HepG2 (cell line): Measurements from ENCODE around the gene ACOT2. TPM values are rescaled to one million over a fixed set of nuclear protein-coding genes. Genes with fewer than 3 reads are reported as not detected.
A peak's percentile ranks its signal among the peaks of the same experiment; 100 is the strongest.

Experiments used
- ARID5B ChIP-seq: IDR thresholded peaks from 2 replicates; pipeline ENCODE4 v1.4.0; 2020; ENCODE audit warnings: mild to moderate bottlenecking, missing genetic modification reagents
- E2F2 ChIP-seq: sonication (generic); formaldehyde crosslinking; IDR thresholded peaks from 2 replicates; pipeline ENCODE4 v1.4.0; 2020; ENCODE audit warnings: missing genetic modification reagents, borderline replicate concordance
- ETS1 ChIP-seq: sonication (generic); formaldehyde crosslinking; IDR thresholded peaks from 2 replicates; pipeline ENCODE4 v1.4.0; 2020; ENCODE audit warnings: missing genetic modification reagents
- JUN ChIP-seq: sonication (generic); formaldehyde crosslinking; IDR thresholded peaks from 2 replicates; pipeline ENCODE4 v1.4.0; 2020; ENCODE audit warnings: mild to moderate bottlenecking, missing genetic modification reagents
- MYPOP ChIP-seq: sonication (generic); formaldehyde crosslinking; IDR thresholded peaks from 2 replicates; pipeline ENCODE4 v1.8.1; 2023; ENCODE audit warnings: mild to moderate bottlenecking, moderate library complexity, missing genetic modification reagents
- TMF1 ChIP-seq: sonication (generic); formaldehyde crosslinking; IDR thresholded peaks from 2 replicates; pipeline ENCODE4 v1.8.1; 2022; ENCODE audit warnings: low read depth, missing genetic modification reagents
- ZBTB7A ChIP-seq: sonication (generic); formaldehyde crosslinking; IDR thresholded peaks from 2 replicates; pipeline ENCODE4 v1.8.0; 2022; ENCODE audit warnings: mild to moderate bottlenecking, missing genetic modification reagents
- ZNF607 ChIP-seq: sonication (generic); formaldehyde crosslinking; IDR thresholded peaks from 2 replicates; pipeline ENCODE4 v1.5.1; 2020; ENCODE audit warnings: missing genetic modification reagents, mild to moderate bottlenecking, borderline replicate concordance
- ZNF703 ChIP-seq: sonication (generic); formaldehyde crosslinking; IDR thresholded peaks from 2 replicates; pipeline ENCODE4 v1.5.1; 2020; ENCODE audit warnings: missing genetic modification reagents, mild to moderate bottlenecking, moderate library complexity, borderline replicate concordance
- ZNF704 ChIP-seq: sonication (generic); formaldehyde crosslinking; IDR thresholded peaks from 2 replicates; pipeline ENCODE4 v1.8.1; 2023; ENCODE audit warnings: mild to moderate bottlenecking, inconsistent platforms, moderate library complexity, missing genetic modification reagents, borderline replicate concordance
- polyA plus RNA-seq, 8 experiments: library from polyadenylated mRNA; depleted of rRNA in 3 of 8; stranded (reverse) in 7 of 8; unstranded in 1 of 8; fragments of >200 nt; fragmentation: Illumina TruSeq in 4 of 8; extraction: Trizol in 4 of 8; gene quantifications; 2 replicates each; pipeline versions ENCODE4 v1.2.1 to v1.2.3, GENCODE V29; 2011 to 2016; ENCODE audit warnings: low read depth in 4 of 8, missing spikeins in 1 of 8, mixed read lengths in 1 of 8; ENCODE audit not compliant: insufficient read depth in 1 of 8
- total RNA-seq, 5 experiments: library from RNA; depleted of rRNA; stranded (reverse); fragments of >200 nt; fragmentation: Illumina TruSeq; extraction: Trizol; gene quantifications; 2 replicates each; pipeline ENCODE4 v1.2.3, GENCODE V29; 2016; ENCODE audit warnings: low read depth in 1 of 5
- TF ChIP-seq, protein P1 (sequence below), 2 experiments: sonication (generic) in 1 of 2; formaldehyde crosslinking in 1 of 2; IDR thresholded peaks; 2 replicates each; pipeline versions ENCODE4 v1.4.0 to v1.6.1; 2018 to 2020; ENCODE audit warnings: missing genetic modification reagents in 2 of 2, borderline replicate concordance in 1 of 2, low read depth in 1 of 2, mild to moderate bottlenecking in 1 of 2, missing biosample characterization in 1 of 2
- TF ChIP-seq, protein P2 (sequence below): sonication (generic); formaldehyde crosslinking; IDR thresholded peaks from 2 replicates; pipeline ENCODE4 v1.4.0; 2020; ENCODE audit warnings: mild to moderate bottlenecking, low read depth, missing genetic modification reagents

The ACOT2 gene
- total and polyA plus RNA-seq, 2 of the 13 experiments (the other 11 are each of a cell fraction or from before 2014, with no cell fraction given), result 60.0 to 110 TPM

DNA sequence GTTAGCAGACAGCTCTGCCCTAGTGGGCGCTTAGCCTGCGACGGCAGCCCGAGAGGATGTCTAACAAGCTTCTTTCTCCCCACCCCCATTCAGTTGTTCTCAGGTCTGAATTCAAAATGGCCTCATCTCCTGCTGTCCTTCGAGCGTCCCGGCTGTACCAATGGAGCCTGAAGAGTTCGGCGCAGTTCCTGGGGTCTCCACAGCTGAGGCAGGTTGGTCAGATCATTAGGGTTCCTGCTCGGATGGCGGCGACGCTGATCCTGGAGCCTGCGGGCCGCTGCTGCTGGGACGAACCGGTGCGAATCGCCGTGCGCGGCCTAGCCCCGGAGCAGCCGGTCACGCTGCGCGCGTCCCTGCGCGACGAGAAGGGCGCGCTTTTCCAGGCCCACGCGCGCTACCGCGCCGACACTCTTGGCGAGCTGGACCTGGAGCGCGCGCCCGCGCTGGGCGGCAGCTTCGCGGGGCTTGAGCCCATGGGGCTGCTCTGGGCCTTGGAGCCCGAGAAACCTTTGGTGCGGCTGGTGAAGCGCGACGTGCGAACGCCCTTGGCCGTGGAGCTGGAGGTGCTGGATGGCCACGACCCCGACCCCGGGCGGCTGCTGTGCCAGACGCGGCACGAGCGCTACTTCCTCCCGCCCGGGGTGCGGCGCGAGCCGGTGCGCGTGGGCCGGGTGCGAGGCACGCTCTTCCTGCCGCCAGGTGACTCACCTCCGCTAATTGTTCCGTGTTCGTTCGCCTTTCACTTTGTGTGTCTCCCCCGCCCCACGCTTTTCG lies at the start of gene ACOT2 (continued):
- TF ChIP-seq, protein P1, sequence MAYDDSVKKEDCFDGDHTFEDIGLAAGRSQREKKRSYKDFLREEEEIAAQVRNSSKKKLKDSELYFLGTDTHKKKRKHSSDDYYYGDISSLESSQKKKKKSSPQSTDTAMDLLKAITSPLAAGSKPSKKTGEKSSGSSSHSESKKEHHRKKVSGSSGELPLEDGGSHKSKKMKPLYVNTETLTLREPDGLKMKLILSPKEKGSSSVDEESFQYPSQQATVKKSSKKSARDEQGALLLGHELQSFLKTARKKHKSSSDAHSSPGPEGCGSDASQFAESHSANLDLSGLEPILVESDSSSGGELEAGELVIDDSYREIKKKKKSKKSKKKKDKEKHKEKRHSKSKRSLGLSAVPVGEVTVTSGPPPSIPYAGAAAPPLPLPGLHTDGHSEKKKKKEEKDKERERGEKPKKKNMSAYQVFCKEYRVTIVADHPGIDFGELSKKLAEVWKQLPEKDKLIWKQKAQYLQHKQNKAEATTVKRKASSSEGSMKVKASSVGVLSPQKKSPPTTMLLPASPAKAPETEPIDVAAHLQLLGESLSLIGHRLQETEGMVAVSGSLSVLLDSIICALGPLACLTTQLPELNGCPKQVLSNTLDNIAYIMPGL (CRISPR knock-in tag; IDR thresholded peaks at IDR 0.05; ENCODE audit: borderline replicate concordance in 1 of 2, low read depth in 1 of 2), result peak; percentile 79 to 92
- TF ChIP-seq ETS1 (CRISPR knock-in tag) (0 out of 2 replicates have a peak, but pooled peaks have one; percentile 49), ZNF607 (peak; percentile 85), ZBTB7A (CRISPR knock-in tag) (peak; percentile 32; the same call in 1 of the 2 replicates), JUN (0 out of 2 replicates have a peak, but pooled peaks have one; percentile 30), ZNF704 (peak; percentile 83), ZNF703 (CRISPR knock-in tag) (peak; percentile 89; the same call in 1 of the 2 replicates), MYPOP (CRISPR knock-in tag) (peak; percentile 82; the same call in 1 of the 2 replicates), TMF1 (CRISPR knock-in tag) (peak; percentile 86), ARID5B (CRISPR knock-in tag) (peak; percentile 59), E2F2 (CRISPR knock-in tag) (peak; percentile 23; the same call in 1 of the 2 replicates)
- TF ChIP-seq, protein P2, sequence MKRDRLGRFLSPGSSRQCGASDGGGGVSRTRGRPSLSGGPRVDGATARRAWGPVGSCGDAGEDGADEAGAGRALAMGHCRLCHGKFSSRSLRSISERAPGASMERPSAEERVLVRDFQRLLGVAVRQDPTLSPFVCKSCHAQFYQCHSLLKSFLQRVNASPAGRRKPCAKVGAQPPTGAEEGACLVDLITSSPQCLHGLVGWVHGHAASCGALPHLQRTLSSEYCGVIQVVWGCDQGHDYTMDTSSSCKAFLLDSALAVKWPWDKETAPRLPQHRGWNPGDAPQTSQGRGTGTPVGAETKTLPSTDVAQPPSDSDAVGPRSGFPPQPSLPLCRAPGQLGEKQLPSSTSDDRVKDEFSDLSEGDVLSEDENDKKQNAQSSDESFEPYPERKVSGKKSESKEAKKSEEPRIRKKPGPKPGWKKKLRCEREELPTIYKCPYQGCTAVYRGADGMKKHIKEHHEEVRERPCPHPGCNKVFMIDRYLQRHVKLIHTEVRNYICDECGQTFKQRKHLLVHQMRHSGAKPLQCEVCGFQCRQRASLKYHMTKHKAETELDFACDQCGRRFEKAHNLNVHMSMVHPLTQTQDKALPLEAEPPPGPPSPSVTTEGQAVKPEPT (CRISPR knock-in tag), result peak; percentile 90; the same call in 1 of the 2 replicates
